HAP-1 (cell line): Measurements from ENCODE around the gene MREG.

Experiments used
- DNase-seq, 2 experiments: peaks; one replicate each; pipeline ENCODE4 v3.0.0-alpha.2; 2016 to 2020; ENCODE audit warnings: low spot score in 2 of 2
- H3K27me3 ChIP-seq: fragments of 250-450 bp; sonication (Bioruptor Pico); 2 replicates; pipeline ENCODE4 v1.5.1; 2020; ENCODE audit warnings: low read depth, mild to moderate bottlenecking, moderate library complexity
- H3K36me3 ChIP-seq: fragments of 250-450 bp; sonication (Bioruptor Pico); replicated peaks from 2 replicates; pipeline ENCODE4 v1.5.1; 2020; ENCODE audit warnings: mild to moderate bottlenecking
- H3K4me1 ChIP-seq: fragments of 250-450 bp; sonication (Bioruptor Pico); 2 replicates; pipeline ENCODE4 v1.5.1; 2020; ENCODE audit warnings: mild to moderate bottlenecking
- H3K4me3 ChIP-seq: fragments of 250-450 bp; sonication (Bioruptor Pico); 2 replicates; pipeline ENCODE4 v1.5.1; 2020; ENCODE audit warnings: mild to moderate bottlenecking, moderate library complexity
- H3K9me3 ChIP-seq: fragments of 250-450 bp; sonication (Bioruptor Pico); 2 replicates; pipeline ENCODE4 v1.5.1; 2020; ENCODE audit warnings: mild to moderate bottlenecking, moderate library complexity
- in situ Hi-C: fragments of 300-500 bp; cut with MboI; formaldehyde crosslinking; loops from 3 replicates; pipeline ENCODE4 v1.14.3; 2020; ENCODE audit warnings: low sequenced_read_pairs, inconsistent platforms, mixed read lengths

Gene MREG

GRCh38 chr2:215920244-215921100 is 92.9 kb downstream of the MREG start:
- peak; percentile 62 to 74 for DNase-seq
- no peaks in the 10 kb centered on the region for H3K27me3 ChIP-seq
- H3K4me1 ChIP-seq = peaks cover 2% of the 10 kb centered on the region; the same call in 1 of the 2 replicates
- H3K36me3 ChIP-seq = no peaks in the 10 kb centered on the region
- in situ Hi-C loops = no loop called here
- no peaks in the 10 kb centered on the region for H3K9me3 ChIP-seq
- no peak overlapping the region for H3K4me3 ChIP-seq

DNA sequence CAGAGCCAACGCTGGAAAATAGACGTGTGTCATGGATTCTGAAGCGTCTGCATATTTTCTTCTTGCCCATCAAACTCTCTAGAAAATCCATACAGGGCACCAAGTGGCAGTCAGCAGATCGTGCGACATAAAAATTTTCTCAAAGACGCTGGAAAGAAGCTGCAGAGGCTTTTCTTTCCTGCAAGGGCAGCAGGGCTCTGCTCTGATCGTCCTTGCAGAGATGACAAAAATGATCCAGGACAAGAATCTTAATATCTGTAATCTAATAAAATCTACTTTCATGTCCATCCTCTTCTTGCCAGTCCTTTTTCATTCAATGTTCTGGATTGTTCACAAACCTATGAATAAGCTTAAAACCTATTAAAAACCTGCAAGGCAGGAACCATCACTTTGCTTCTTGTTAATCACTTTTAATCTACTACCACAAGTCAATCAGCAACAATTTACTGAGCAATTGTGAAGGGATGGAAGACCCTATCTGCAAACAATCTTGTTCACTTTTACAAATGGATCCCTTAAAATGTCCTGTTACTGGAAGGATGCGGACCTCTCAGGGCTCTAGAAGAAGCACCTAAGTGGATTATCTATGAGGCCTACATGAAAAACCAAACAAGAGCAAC is 93.6 kb downstream of the MREG start:
- H3K4me1 ChIP-seq = peaks cover 2% of the 10 kb centered on the region; the same call in 1 of the 2 replicates
- no peaks in the 10 kb centered on the region for H3K9me3 ChIP-seq
- no peak for DNase-seq
- no peaks in the 10 kb centered on the region for H3K36me3 ChIP-seq
- in situ Hi-C loops = no loop called here
- no peaks in the 10 kb centered on the region for H3K27me3 ChIP-seq
- no peak overlapping the region for H3K4me3 ChIP-seq

DNA sequence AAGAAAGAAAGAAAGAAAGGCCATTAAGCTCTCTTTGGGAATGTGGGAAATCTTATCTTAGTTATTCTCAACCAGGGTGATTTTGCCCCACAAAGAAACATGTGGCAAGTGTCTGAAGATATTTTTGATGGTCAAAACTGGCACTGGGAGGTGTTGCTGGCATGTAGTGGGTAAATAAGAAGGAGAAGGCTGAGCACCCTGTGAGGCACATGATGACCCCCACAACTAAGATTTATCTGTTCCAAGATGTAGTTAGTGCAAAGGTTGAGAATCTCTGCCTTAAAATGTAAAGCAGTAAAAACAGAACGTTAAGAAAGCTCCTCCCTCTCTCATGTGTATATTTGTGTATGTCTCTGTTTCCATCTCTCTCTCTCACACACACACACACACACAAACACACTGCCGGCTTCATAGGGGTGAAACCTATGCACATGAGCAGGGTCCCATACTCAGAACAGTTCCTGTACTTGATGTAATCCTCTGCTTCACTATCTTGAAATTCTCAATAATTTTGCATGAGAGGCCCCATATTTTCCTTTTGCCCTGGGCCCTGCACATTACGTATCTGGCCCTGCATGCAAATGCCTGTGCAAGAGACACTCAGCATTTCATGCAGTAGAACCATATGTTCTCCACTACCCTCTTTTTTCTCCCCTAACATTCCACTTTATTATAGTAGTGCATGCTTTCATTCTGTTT is 94.3 kb downstream of the MREG start:
- H3K36me3 ChIP-seq = no peaks in the 10 kb centered on the region
- H3K4me1 ChIP-seq = peaks cover 2% of the 10 kb centered on the region; the same call in 1 of the 2 replicates
- H3K27me3 ChIP-seq = no peaks in the 10 kb centered on the region
- no peak for DNase-seq
- in situ Hi-C loops = no loop called here
- no peaks in the 10 kb centered on the region for H3K9me3 ChIP-seq
- no peak overlapping the region for H3K4me3 ChIP-seq

DNA sequence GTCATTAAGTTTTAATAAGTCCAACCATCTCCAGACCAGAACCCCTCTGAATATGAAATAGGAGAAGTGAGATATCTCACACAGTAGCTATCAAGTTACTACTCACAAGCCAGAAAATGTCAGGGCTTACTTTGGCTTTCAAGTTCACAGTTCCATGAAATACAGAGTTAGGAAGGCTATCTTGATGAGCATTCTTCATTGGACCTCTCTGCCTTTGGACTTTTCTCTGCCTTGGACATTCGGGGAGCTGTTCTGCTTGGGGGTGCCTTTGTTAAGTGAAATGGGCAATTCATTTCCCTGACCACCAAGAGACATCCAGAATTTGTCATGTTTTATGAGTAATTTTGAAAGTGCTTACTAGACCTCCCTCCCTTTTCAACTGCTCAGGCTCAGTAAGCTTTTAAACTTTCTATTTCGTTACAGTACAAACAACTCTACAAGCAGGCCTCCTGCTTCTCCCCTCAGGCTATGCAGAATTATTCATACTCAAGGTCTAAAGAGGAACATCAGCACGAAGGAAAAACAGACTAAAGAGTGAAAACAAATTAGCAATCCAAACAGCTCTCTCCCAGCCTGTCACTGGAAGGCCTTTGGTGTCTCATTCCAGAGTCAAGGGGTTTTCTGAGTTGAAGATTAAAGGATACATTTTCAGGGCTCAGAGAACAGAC is 95.3 kb downstream of the MREG start:
- in situ Hi-C loops = no loop called here
- Histone ChIP-seq H3K4me1 (peaks cover 2% of the 10 kb centered on the region; the same call in 1 of the 2 replicates), H3K27me3 (no peaks in the 10 kb centered on the region; the same call in 1 of the 2 replicates), H3K36me3 (no peaks in the 10 kb centered on the region), H3K4me3 (no peak overlapping the region), H3K9me3 (no peaks in the 10 kb centered on the region)
- peak; percentile 35 to 49 for DNase-seq

GRCh38 chr2:215915441-215915840 is 97.9 kb downstream of the MREG start:
- in situ Hi-C loops = no loop called here
- Histone ChIP-seq H3K4me1 (peaks cover 2% of the 10 kb centered on the region; the same call in 1 of the 2 replicates), H3K27me3 (peaks cover 8% of the 10 kb centered on the region), H3K9me3 (no peaks in the 10 kb centered on the region), H3K4me3 (no peak overlapping the region), H3K36me3 (no peaks in the 10 kb centered on the region)
- DNase-seq = no peak

DNA sequence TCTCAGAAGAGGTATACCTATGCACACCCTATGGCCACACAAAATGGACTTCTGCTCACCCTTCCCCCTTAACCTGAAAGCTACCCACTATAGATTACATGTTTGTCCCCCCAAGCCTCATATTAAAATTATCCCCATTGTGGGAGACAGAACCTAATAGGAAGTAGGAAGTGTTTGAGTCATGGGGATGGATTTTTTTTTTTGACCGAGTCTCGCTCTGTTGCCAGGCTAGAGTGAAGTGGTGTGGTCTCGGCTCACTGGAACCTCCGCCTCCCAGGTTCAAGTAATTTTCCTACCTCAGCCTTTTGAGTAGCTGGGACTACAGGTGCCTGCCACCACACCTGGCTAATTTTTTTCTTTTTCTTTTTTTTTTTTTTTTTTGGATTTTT is 98.6 kb downstream of the MREG start:
- H3K4me1 ChIP-seq = peaks cover 2% of the 10 kb centered on the region; the same call in 1 of the 2 replicates
- no peaks in the 10 kb centered on the region for H3K9me3 ChIP-seq
- peaks cover 8% of the 10 kb centered on the region for H3K27me3 ChIP-seq
- no peaks in the 10 kb centered on the region for H3K36me3 ChIP-seq
- H3K4me3 ChIP-seq = no peak overlapping the region
- in situ Hi-C loops = no loop called here
- DNase-seq = no peak

DNA sequence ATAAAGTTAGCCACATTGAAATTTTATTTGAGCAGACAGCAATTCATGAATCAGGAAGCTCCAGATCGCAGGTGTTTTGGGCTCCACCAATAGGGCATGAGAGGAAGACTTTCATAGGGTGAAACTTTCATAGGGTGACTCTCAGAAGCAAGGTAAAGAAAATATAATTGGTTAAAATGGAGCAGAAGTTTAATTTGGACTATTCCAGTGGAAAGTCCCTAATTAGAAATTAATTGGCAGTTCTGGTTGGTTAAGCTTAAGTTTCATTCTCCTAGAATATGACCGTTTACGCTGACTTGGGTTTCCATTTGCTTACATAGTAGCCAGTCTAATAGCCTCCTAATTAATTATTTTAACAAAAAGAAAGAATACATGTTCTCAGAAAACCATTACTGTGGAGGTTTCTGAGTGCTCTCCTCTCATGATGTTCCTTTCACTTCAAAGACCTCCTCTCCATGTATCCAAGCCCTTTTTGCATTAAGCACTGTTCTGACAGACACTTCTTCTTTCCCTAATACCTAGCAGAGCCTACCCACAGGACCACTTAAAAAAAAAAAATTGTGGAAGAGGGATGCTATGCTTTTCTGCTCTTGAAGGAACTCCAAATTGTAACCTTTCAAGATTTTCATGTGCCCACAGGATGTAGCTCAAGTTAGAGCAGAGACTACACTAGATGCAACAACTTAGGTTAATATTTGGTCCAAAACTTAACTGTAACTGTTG is 99.1 kb downstream of the MREG start:
- peaks cover 2% of the 10 kb centered on the region; the same call in 1 of the 2 replicates for H3K4me1 ChIP-seq
- no peaks in the 10 kb centered on the region for H3K36me3 ChIP-seq
- in situ Hi-C loops = no loop called here
- H3K9me3 ChIP-seq = no peaks in the 10 kb centered on the region
- no peak overlapping the region for H3K4me3 ChIP-seq
- H3K27me3 ChIP-seq = peaks cover 8% of the 10 kb centered on the region
- no peak for DNase-seq

DNA sequence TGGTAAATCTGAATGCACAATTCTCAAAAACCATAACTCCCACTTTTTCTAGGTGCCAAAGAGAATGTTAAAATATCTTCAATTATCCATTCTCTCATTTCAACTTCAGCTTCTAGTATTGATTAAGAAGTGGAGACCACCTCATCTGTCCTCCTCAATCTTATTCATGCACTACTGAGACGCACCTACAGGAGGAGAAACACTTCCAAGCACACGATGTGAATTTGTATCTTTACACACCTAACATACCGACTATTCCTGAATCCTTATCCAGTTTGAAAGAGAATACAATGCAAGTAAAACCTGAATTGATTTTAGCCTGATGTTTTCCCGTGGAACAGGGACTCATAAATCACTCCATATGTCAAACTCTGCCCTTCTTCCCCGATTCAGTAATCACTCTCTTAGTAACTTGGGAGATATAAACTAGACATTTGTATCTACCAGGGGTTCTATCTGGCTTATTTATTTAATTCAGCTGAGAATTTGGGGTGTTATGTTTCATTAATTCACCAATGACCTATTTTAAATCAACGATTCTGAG is 101.0 kb downstream of the MREG start:
- DNase-seq = no peak
- Histone ChIP-seq H3K27me3 (peaks cover 11% of the 10 kb centered on the region), H3K4me1 (no peaks in the 10 kb centered on the region), H3K9me3 (no peaks in the 10 kb centered on the region), H3K4me3 (no peak overlapping the region), H3K36me3 (no peaks in the 10 kb centered on the region)
- in situ Hi-C loops = no loop called here

- DNase-seq = no peak
- Histone ChIP-seq H3K4me3 (no peak overlapping the region), H3K27me3 (peaks cover 14% of the 10 kb centered on the region), H3K4me1 (no peaks in the 10 kb centered on the region), H3K9me3 (no peaks in the 10 kb centered on the region), H3K36me3 (no peaks in the 10 kb centered on the region)
- in situ Hi-C loops = no loop called here
Measured at GRCh38 chr2:215911301-215912085, 101.9 kb downstream of the MREG start.

DNA sequence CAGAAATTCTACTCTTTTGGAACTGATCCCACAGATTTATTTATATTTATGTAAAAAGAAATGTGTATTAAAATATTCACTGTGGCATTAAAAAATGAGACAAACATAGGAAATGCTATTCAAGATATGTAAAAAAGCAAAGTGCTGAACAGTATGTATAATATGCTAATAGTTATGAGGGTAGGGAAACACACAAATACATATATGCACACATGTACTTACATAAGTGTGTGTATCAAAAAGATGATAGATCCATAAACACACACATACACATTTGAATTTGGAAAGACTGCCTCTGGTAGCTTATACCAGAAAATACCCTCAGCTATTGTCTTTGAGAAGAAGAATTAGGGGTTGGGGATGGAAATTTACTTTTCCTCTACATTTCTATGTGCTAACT is 103.2 kb downstream of the MREG start:
- H3K4me1 ChIP-seq = no peaks in the 10 kb centered on the region
- DNase-seq = no peak
- in situ Hi-C loops = no loop called here

GRCh38 chr2:215907147-215907546 is 106.2 kb downstream of the MREG start:
- Histone ChIP-seq H3K4me3 (no peak overlapping the region), H3K27me3 (peaks cover 18% of the 10 kb centered on the region), H3K36me3 (no peaks in the 10 kb centered on the region), H3K9me3 (no peaks in the 10 kb centered on the region), H3K4me1 (no peaks in the 10 kb centered on the region)
- DNase-seq = no peak
- in situ Hi-C loops = no loop called here

More for the DNA sequence above, 103.2 kb downstream of the MREG start:
- Histone ChIP-seq H3K36me3 (no peaks in the 10 kb centered on the region), H3K4me3 (no peak overlapping the region), H3K27me3 (peaks cover 23% of the 10 kb centered on the region), H3K9me3 (no peaks in the 10 kb centered on the region)

GRCh38 chr2:215906458-215906857 is 106.9 kb downstream of the MREG start:
- in situ Hi-C loops = no loop called here

More at GRCh38 chr2:215906458-215906857, 106.9 kb downstream of the MREG start:
- Histone ChIP-seq H3K27me3 (peaks cover 18% of the 10 kb centered on the region), H3K9me3 (no peaks in the 10 kb centered on the region), H3K36me3 (no peaks in the 10 kb centered on the region), H3K4me1 (no peaks in the 10 kb centered on the region), H3K4me3 (no peak overlapping the region)
- no peak for DNase-seq
